ENCODE measurements around the gene MAPK14. TPM values are rescaled to one million over a fixed set of nuclear protein-coding genes. Genes with fewer than 3 reads are reported as not detected.

MAPK14 gene
- total RNA-seq, 1 donor from 2014 or later: 37.3 TPM

DNA sequence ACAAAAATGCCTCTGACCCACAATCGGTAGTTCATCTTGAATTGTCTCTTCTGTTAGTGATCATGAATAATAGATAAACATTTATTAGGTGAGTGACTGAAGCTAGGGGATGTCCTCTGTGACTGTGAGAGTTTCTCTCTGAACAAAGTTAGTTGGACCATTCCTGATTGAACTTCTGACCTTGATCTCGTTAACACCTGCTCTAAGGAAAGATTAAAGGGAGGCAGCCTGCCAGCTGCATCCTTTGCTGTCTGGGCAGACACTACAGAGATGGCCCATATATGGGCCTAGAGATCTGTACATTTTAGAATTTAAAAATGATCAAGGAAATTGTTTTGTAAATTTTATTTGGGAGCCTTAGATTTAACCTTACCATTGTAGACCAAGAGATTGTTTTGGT lies 27.3 kb downstream of the MAPK14 start:
- TF ChIP-seq, protein P1, sequence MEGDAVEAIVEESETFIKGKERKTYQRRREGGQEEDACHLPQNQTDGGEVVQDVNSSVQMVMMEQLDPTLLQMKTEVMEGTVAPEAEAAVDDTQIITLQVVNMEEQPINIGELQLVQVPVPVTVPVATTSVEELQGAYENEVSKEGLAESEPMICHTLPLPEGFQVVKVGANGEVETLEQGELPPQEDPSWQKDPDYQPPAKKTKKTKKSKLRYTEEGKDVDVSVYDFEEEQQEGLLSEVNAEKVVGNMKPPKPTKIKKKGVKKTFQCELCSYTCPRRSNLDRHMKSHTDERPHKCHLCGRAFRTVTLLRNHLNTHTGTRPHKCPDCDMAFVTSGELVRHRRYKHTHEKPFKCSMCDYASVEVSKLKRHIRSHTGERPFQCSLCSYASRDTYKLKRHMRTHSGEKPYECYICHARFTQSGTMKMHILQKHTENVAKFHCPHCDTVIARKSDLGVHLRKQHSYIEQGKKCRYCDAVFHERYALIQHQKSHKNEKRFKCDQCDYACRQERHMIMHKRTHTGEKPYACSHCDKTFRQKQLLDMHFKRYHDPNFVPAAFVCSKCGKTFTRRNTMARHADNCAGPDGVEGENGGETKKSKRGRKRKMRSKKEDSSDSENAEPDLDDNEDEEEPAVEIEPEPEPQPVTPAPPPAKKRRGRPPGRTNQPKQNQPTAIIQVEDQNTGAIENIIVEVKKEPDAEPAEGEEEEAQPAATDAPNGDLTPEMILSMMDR (IDR thresholded peaks at IDR 0.05): no peak
- Histone ChIP-seq H3K4me1 (peaks cover 0 to 15% of the 10 kb centered on the region in 2 donors), H3K4me3 (no peak overlapping the region), H3K36me3 (peaks cover 8 to 23% of the 10 kb centered on the region in 2 donors), H3K9me3 (no peaks in the 10 kb centered on the region), H3K27ac (no peak overlapping the region), H3K27me3 (no peaks in the 10 kb centered on the region)
- intact Hi-C loops (cut with DNase I): no loop called here
- DNase-seq (ENCODE audit: low spot score in 2 of 2): no peak

DNA sequence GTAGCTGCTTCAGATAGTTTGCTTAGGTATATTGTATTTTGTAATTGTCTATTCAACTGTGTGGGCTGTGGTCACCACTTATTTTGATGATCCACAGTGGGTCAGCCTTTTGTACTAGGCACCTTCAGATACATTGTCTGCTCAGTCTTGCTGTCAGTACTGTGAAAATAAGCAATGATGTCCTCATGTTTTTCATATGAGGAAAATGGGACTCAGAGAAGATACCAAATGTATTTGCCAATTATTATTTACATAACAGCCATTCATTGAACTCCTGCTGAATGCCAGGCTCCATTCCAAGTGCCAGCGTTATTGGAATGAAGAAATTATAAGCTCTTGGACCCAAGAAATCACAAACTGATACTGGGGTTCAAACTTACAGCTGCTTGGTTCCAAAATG lies 28.6 kb downstream of the MAPK14 start:
- Histone ChIP-seq H3K4me1 (peaks cover 0 to 15% of the 10 kb centered on the region in 2 donors), H3K27ac (no peak overlapping the region)

DNA sequence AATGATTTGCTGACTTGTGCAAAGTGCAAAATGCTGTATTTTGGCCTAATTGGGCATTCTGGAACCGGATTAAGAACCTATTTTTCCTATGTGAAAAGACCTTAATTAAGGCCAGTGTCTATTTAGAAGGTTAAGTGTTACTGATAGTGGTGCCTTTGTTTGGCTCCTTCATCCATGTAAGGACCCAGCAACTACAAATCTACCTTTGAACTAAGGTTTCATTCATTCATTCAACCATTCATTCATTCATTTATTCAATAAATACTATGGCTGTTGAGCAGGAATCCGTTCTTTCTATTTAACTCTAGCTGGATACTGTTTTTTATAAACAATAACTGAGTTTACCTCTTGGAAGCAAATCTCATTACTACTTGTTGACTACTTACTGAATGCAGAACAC lies 33.6 kb downstream of the MAPK14 start:
- Histone ChIP-seq H3K4me3 (no peak overlapping the region), H3K27ac (no peak overlapping the region), H3K4me1 (peaks cover 0 to 15% of the 10 kb centered on the region in 2 donors), H3K9me3 (no peaks in the 10 kb centered on the region), H3K36me3 (peaks cover 13 to 14% of the 10 kb centered on the region in 2 donors), H3K27me3 (no peaks in the 10 kb centered on the region)
- TF ChIP-seq, protein P1 (IDR thresholded peaks at IDR 0.05): no peak
- DNase-seq (ENCODE audit: low spot score in 2 of 2): no peak
- intact Hi-C loops (cut with DNase I): no loop called here

More for the DNA sequence above, 28.6 kb downstream of the MAPK14 start:
- no peak for DNase-seq (ENCODE audit: low spot score in 2 of 2)
- TF ChIP-seq, protein P1 (IDR thresholded peaks at IDR 0.05): no peak
- H3K4me3 ChIP-seq: no peak overlapping the region
- peaks cover 14 to 27% of the 10 kb centered on the region in 2 donors for H3K36me3 ChIP-seq
- intact Hi-C loops (cut with DNase I): no loop called here
- no peaks in the 10 kb centered on the region for H3K27me3 ChIP-seq
- H3K9me3 ChIP-seq: no peaks in the 10 kb centered on the region

DNA sequence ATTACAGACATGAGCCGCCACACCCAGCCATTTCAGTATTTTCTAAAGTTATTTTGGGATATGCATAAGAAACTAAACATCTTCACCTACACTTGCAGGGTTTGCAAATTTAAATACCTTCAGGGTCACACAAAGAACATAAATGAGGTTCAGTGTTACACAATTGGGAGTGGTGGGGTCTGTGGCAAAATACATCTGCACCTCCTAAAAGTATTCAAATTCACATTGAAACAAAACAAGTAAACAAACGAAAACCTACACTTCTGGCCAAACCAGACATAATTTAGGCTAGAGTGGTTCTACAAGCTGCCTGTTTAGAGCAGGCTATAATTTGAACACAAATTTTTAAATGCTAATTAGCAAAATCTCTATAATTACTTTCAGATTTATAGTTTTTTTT lies 34.6 kb downstream of the MAPK14 start:
- no peak overlapping the region for H3K4me3 ChIP-seq
- DNase-seq (ENCODE audit: low spot score in 2 of 2): no peak
- H3K27ac ChIP-seq: no peak overlapping the region
- intact Hi-C loops (cut with DNase I): no loop called here
- H3K4me1 ChIP-seq: peaks cover 3 to 17% of the 10 kb centered on the region in 2 donors
- peaks cover 13 to 14% of the 10 kb centered on the region in 2 donors for H3K36me3 ChIP-seq
- H3K9me3 ChIP-seq: no peaks in the 10 kb centered on the region
- TF ChIP-seq, protein P1 (IDR thresholded peaks at IDR 0.05): no peak
- H3K27me3 ChIP-seq: no peaks in the 10 kb centered on the region

DNA sequence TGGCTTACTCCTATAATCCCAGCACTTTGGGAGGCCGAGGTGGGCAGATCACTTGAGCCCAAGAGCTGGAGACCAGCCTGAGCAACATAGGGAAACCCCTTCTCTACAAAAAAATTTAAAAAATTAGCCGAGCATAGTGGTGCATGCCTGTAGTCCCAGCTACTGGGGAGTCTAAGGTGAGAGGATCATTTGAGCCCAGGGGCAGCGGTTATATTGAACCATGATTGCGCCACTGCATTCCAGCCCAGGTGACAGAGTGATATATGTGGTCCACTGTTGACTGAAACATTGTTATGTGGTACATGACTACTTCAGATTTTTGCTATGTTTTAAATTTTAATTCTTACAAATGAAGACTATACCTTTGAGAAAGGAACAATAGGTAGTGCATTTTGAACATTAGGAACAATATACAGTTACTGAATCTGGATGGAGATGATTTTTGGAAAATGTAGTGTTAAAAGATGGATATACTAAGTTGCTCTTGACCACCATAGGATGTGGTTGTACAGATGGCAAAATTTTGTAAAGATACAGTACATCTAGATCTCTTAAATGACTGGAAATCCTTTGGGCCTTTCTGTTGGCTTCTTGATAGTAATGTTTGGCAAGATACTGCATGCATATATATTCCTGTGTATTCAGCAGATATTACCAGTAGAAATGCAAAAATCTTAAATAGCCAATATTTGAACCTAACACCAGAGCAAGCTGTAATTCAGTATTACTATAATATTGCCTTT lies 35.9 kb downstream of the MAPK14 start:
- TF ChIP-seq, protein P1 (IDR thresholded peaks at IDR 0.05): no peak
- Histone ChIP-seq H3K4me1 (peaks cover 6 to 20% of the 10 kb centered on the region in 2 donors), H3K27ac (no peak overlapping the region), H3K27me3 (no peaks in the 10 kb centered on the region), H3K4me3 (no peak overlapping the region), H3K9me3 (no peaks in the 10 kb centered on the region), H3K36me3 (peaks cover 13 to 14% of the 10 kb centered on the region in 2 donors)
- DNase-seq (ENCODE audit: low spot score in 2 of 2): no peak
- intact Hi-C loops (cut with DNase I): no loop called here
